ENCODE data around the gene IRAK3. TPM values are rescaled to one million over a fixed set of nuclear protein-coding genes. Genes with fewer than 3 reads are reported as not detected.
"Not testable (repeated sequence)": the region's sequence is repeated elsewhere in the genome, so short reads cannot be mapped to it uniquely, and the experiment has no call there.

Gene IRAK3
- total RNA-seq, 1 donor from 2014 or later: 0.91 TPM

DNA sequence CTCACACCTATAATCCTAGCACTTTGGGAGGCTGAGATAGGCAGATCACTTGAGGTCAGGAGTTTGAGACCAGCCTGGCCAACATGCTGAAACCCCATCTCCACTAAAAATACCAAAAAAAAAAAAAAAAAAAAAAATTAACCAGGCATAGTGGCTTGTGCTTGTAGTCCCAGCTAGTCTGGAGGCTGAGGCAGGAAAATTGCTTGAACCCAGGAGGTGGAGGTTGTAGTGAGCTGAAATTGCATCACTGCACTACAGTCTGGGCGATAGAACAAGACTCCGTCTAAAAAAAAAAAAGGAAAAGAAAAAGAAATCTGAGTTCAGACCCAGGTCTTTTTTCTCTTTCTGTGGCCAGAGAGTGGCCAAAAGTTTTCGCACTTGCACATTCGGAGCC is 47.3 kb downstream of the IRAK3 start:
- peaks cover 42% of the 10 kb centered on the region for H3K27me3 Mint-ChIP-seq (ENCODE audit: low read depth)
- DNase-seq (ENCODE audit: low spot score); H3K4me1 Mint-ChIP-seq (ENCODE audit: low read depth); intact Hi-C loops (cut with micrococcal nuclease); H3K36me3 Mint-ChIP-seq (ENCODE audit: low read depth); H3K27ac Mint-ChIP-seq; H3K9me3 Mint-ChIP-seq: not testable (repeated sequence)
- H3K4me3 Mint-ChIP-seq (ENCODE audit: low read depth): peak overlapping the region; percentile 17

- Mint-ChIP-seq H3K9me3 (no peaks in the 10 kb centered on the region), H3K4me3 (ENCODE audit: low read depth) (peak overlapping the region; percentile 18), H3K4me1 (ENCODE audit: low read depth) (peaks cover 8% of the 10 kb centered on the region), H3K27me3 (ENCODE audit: low read depth) (peaks cover 37% of the 10 kb centered on the region), H3K36me3 (ENCODE audit: low read depth) (no peaks in the 10 kb centered on the region), H3K27ac (no peak overlapping the region)
- DNase-seq (ENCODE audit: low spot score): no peak
- intact Hi-C loops (cut with micrococcal nuclease): no loop called here
Measured at GRCh38 chr12:66236969-66237368, 48.0 kb downstream of the IRAK3 start.

DNA sequence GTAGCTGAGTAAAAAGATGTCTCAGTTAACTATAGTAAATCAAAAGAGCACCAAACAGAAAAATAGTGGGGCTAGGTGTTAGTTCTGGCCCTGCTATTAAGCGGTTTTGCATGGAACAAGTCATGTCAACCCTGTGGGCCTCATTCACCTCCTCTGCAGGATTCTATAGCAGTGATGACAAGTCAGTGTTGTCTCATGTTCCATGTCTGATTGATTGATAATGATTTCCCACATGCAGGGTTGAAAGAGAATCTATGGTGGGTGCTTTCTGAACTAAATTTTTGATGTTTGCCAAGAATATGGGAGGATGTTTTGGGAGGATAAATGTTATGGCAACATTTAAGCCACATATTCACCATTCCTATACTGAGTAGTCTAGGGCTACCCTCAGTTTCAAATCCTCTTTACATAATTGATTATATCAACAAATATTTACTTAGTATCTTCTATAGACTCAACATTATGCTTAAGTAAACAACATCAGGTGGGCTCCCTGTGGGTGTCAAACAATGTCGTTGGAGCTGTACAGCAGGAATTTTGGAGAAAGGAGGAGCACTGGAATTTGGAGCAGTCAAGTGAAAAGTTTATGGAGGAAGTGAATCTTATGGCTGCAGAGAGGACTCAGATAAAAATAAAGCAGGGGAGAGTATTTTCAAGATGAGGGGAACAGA is 48.6 kb downstream of the IRAK3 start:
- DNase-seq (ENCODE audit: low spot score): no peak
- no peaks in the 10 kb centered on the region for H3K9me3 Mint-ChIP-seq
- peaks cover 8% of the 10 kb centered on the region for H3K4me1 Mint-ChIP-seq (ENCODE audit: low read depth)
- no peak overlapping the region for H3K27ac Mint-ChIP-seq
- peaks cover 33% of the 10 kb centered on the region for H3K27me3 Mint-ChIP-seq (ENCODE audit: low read depth)
- H3K36me3 Mint-ChIP-seq (ENCODE audit: low read depth): no peaks in the 10 kb centered on the region
- intact Hi-C loops (cut with micrococcal nuclease): no loop called here
- no peak overlapping the region for H3K4me3 Mint-ChIP-seq (ENCODE audit: low read depth)

- no peak for DNase-seq (ENCODE audit: low spot score)
- Mint-ChIP-seq H3K27me3 (ENCODE audit: low read depth) (peaks cover 28% of the 10 kb centered on the region), H3K4me1 (ENCODE audit: low read depth) (peaks cover 8% of the 10 kb centered on the region), H3K27ac (no peak overlapping the region), H3K4me3 (ENCODE audit: low read depth) (no peak overlapping the region), H3K36me3 (ENCODE audit: low read depth) (no peaks in the 10 kb centered on the region), H3K9me3 (no peaks in the 10 kb centered on the region)
- intact Hi-C loops (cut with micrococcal nuclease): no loop called here
Measured at GRCh38 chr12:66239295-66239694, 50.3 kb downstream of the IRAK3 start.

DNA sequence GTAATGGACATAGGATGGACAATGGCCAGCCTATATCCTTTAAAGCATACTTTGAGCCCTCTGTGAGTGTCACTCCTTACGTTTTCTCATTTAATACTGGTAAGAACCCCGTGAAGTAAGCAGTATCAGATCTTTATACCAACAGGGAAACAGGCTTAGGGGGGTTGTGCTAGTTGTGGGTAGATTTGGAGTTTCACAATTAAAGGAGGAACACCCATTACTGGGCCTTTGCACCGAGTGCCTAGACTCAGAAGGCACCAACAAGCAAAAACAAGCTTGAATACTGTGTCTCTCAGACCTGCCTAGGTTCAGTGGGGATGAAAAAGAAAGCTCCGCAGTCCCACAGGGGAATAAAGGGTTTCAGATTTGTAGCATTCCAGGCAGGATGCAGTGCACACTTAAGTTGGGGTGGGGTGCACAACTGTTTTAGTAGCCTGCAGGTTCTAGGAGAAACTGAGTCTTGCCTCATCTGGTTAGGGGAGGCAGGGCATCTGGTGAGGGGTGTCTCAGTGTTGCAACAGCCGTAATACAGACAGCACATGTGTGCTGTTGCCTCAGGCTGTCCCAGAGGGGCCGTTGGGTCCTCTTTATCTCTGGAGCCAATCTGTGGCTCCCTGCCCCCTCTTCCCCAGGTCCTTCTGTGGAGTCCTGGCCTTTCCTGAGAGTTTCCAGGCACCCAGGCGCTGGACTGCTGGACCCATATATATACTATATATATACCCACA is 51.2 kb downstream of the IRAK3 start:
- no peak overlapping the region for H3K27ac Mint-ChIP-seq
- H3K4me1 Mint-ChIP-seq (ENCODE audit: low read depth): peaks cover 8% of the 10 kb centered on the region
- peaks cover 21% of the 10 kb centered on the region for H3K27me3 Mint-ChIP-seq (ENCODE audit: low read depth)
- no peak overlapping the region for H3K4me3 Mint-ChIP-seq (ENCODE audit: low read depth)
- no peak for DNase-seq (ENCODE audit: low spot score)
- intact Hi-C loops (cut with micrococcal nuclease): no loop called here
- H3K9me3 Mint-ChIP-seq: no peaks in the 10 kb centered on the region
- no peaks in the 10 kb centered on the region for H3K36me3 Mint-ChIP-seq (ENCODE audit: low read depth)

GRCh38 chr12:66241061-66242043 is 52.3 kb downstream of the IRAK3 start:
- no peak overlapping the region for H3K27ac Mint-ChIP-seq
- no peaks in the 10 kb centered on the region for H3K9me3 Mint-ChIP-seq
- no peaks in the 10 kb centered on the region for H3K36me3 Mint-ChIP-seq (ENCODE audit: low read depth)
- intact Hi-C loops (cut with micrococcal nuclease): no loop called here
- no peak overlapping the region for H3K4me3 Mint-ChIP-seq (ENCODE audit: low read depth)
- peaks cover 6% of the 10 kb centered on the region for H3K4me1 Mint-ChIP-seq (ENCODE audit: low read depth)
- peaks cover 18% of the 10 kb centered on the region for H3K27me3 Mint-ChIP-seq (ENCODE audit: low read depth)
- no peak for DNase-seq (ENCODE audit: low spot score)

DNA sequence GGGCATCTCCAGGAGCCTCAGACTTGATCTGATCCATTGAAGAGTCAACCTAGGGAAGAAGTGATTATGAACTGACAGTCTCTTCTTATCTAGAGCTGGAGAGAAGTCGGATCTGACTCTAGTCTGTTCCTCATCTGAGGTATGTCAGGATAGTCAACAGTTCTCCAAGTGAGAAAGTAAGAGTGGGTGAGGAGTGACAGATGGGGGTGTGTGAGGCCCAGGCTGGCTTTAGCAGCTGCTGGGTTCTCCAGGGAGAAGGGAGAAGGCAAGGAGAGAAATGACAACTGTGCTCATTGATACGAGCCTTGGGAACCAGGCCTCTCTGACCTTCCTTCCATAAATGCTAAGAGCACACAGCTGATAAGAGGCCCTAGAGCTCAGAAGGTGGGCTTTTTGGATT is 53.3 kb downstream of the IRAK3 start:
- Mint-ChIP-seq H3K27me3 (ENCODE audit: low read depth) (peaks cover 13% of the 10 kb centered on the region), H3K4me3 (ENCODE audit: low read depth) (no peak overlapping the region), H3K36me3 (ENCODE audit: low read depth) (no peaks in the 10 kb centered on the region), H3K27ac (no peak overlapping the region), H3K4me1 (ENCODE audit: low read depth) (peaks cover 4% of the 10 kb centered on the region), H3K9me3 (no peaks in the 10 kb centered on the region)
- no peak for DNase-seq (ENCODE audit: low spot score)
- intact Hi-C loops (cut with micrococcal nuclease): no loop called here

- intact Hi-C loops (cut with micrococcal nuclease): no loop called here
- DNase-seq (ENCODE audit: low spot score): no peak
- Mint-ChIP-seq H3K27me3 (ENCODE audit: low read depth) (peaks cover 2% of the 10 kb centered on the region), H3K27ac (no peak overlapping the region), H3K4me3 (ENCODE audit: low read depth) (no peak overlapping the region), H3K4me1 (ENCODE audit: low read depth) (peaks cover 4% of the 10 kb centered on the region), H3K9me3 (no peaks in the 10 kb centered on the region), H3K36me3 (ENCODE audit: low read depth) (no peaks in the 10 kb centered on the region)
Measured at GRCh38 chr12:66243911-66244310, 54.9 kb downstream of the IRAK3 start.

- peaks cover 4% of the 10 kb centered on the region for H3K4me1 Mint-ChIP-seq (ENCODE audit: low read depth)
- intact Hi-C loops (cut with micrococcal nuclease): no loop called here
- H3K9me3 Mint-ChIP-seq: no peaks in the 10 kb centered on the region
- H3K27me3 Mint-ChIP-seq (ENCODE audit: low read depth): peaks cover 2% of the 10 kb centered on the region
- no peak for DNase-seq (ENCODE audit: low spot score)
- H3K36me3 Mint-ChIP-seq (ENCODE audit: low read depth): no peaks in the 10 kb centered on the region
- H3K4me3 Mint-ChIP-seq (ENCODE audit: low read depth): no peak overlapping the region
- H3K27ac Mint-ChIP-seq: no peak overlapping the region
Measured at GRCh38 chr12:66244446-66244845, 55.4 kb downstream of the IRAK3 start.

- no peak overlapping the region for H3K27ac Mint-ChIP-seq
- no peaks in the 10 kb centered on the region for H3K4me1 Mint-ChIP-seq (ENCODE audit: low read depth)
- no peak for DNase-seq (ENCODE audit: low spot score)
- peaks cover 10% of the 10 kb centered on the region for H3K27me3 Mint-ChIP-seq (ENCODE audit: low read depth)
- intact Hi-C loops (cut with micrococcal nuclease): no loop called here
- no peaks in the 10 kb centered on the region for H3K9me3 Mint-ChIP-seq
- no peaks in the 10 kb centered on the region for H3K36me3 Mint-ChIP-seq (ENCODE audit: low read depth)
- H3K4me3 Mint-ChIP-seq (ENCODE audit: low read depth): no peak overlapping the region
Measured at GRCh38 chr12:66247741-66248140, 58.7 kb downstream of the IRAK3 start.

GRCh38 chr12:66251049-66251448 is 62.0 kb downstream of the IRAK3 start:
- Mint-ChIP-seq H3K4me1 (ENCODE audit: low read depth) (no peaks in the 10 kb centered on the region), H3K4me3 (ENCODE audit: low read depth) (no peak overlapping the region), H3K9me3 (no peaks in the 10 kb centered on the region), H3K27ac (no peak overlapping the region), H3K36me3 (ENCODE audit: low read depth) (no peaks in the 10 kb centered on the region), H3K27me3 (ENCODE audit: low read depth) (peaks cover 16% of the 10 kb centered on the region)
- DNase-seq (ENCODE audit: low spot score): no peak
- intact Hi-C loops (cut with micrococcal nuclease): no loop called here

- Mint-ChIP-seq H3K36me3 (ENCODE audit: low read depth) (no peaks in the 10 kb centered on the region), H3K4me1 (ENCODE audit: low read depth) (no peaks in the 10 kb centered on the region), H3K27me3 (ENCODE audit: low read depth) (peaks cover 21% of the 10 kb centered on the region), H3K4me3 (ENCODE audit: low read depth) (no peak overlapping the region), H3K27ac (no peak overlapping the region), H3K9me3 (no peaks in the 10 kb centered on the region)
- intact Hi-C loops (cut with micrococcal nuclease): no loop called here
- DNase-seq (ENCODE audit: low spot score): no peak
Measured at GRCh38 chr12:66252771-66253170, 63.8 kb downstream of the IRAK3 start.

DNA sequence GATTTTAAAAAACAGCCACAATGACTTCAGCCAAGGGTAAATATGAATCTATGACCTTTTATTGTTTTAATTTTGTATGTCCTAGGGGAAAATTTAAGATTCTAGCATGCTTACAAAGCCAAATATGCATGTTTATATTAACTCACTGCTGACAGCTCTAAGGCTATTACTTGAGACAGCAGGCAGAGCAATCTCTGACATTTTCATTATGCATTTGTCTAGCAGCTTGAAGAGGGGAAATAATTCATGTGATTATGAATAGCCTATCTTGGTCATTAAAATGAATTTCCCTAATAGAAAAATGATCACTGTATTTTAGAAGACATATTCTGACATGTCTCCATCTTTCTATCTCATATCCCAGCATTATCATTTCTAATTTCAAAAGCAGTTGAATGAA is 66.7 kb downstream of the IRAK3 start:
- H3K36me3 Mint-ChIP-seq (ENCODE audit: low read depth): no peaks in the 10 kb centered on the region
- H3K4me3 Mint-ChIP-seq (ENCODE audit: low read depth): no peak overlapping the region
- intact Hi-C loops (cut with micrococcal nuclease): no loop called here
- H3K9me3 Mint-ChIP-seq: no peaks in the 10 kb centered on the region
- no peak overlapping the region for H3K27ac Mint-ChIP-seq
- no peaks in the 10 kb centered on the region for H3K4me1 Mint-ChIP-seq (ENCODE audit: low read depth)
- DNase-seq (ENCODE audit: low spot score): no peak
- peaks cover 24% of the 10 kb centered on the region for H3K27me3 Mint-ChIP-seq (ENCODE audit: low read depth)
